ENCODE data around the gene SH3RF3.

SH3RF3 gene

GRCh38 chr2:109440499-109441156 lies 311.6 kb downstream of the SH3RF3 start:
- DNase-seq: no peak

GRCh38 chr2:109442715-109443319 lies 313.8 kb downstream of the SH3RF3 start:
- no peak for DNase-seq

GRCh38 chr2:109444916-109445315 lies 315.9 kb downstream of the SH3RF3 start:
- DNase-seq: no peak

GRCh38 chr2:109446278-109447131 lies 317.5 kb downstream of the SH3RF3 start:
- DNase-seq: no peak

- no peak for DNase-seq
These were observed 318.3 kb downstream of the SH3RF3 start for GRCh38 chr2:109447251-109447661.

GRCh38 chr2:109447776-109448175 lies 318.8 kb downstream of the SH3RF3 start:
- no peak for DNase-seq

GRCh38 chr2:109448207-109448606 lies 319.2 kb downstream of the SH3RF3 start:
- DNase-seq: no peak

GRCh38 chr2:109448946-109449788 lies 320.2 kb downstream of the SH3RF3 start:
- no peak for DNase-seq

- DNase-seq: no peak
These were observed 321.7 kb downstream of the SH3RF3 start for GRCh38 chr2:109450574-109451273.

GRCh38 chr2:109451671-109452070 lies 322.7 kb downstream of the SH3RF3 start:
- no peak for DNase-seq

GRCh38 chr2:109452318-109453305 lies 323.6 kb downstream of the SH3RF3 start:
- DNase-seq: no peak

GRCh38 chr2:109453371-109453995 lies 324.5 kb downstream of the SH3RF3 start:
- no peak for DNase-seq

GRCh38 chr2:109454304-109454703 lies 325.3 kb downstream of the SH3RF3 start:
- DNase-seq: no peak

GRCh38 chr2:109454765-109455394 lies 325.9 kb downstream of the SH3RF3 start:
- DNase-seq: no peak

GRCh38 chr2:109455731-109456691 lies 327.0 kb downstream of the SH3RF3 start:
- DNase-seq: no peak

GRCh38 chr2:109456776-109457175 lies 327.8 kb downstream of the SH3RF3 start:
- no peak for DNase-seq

- no peak for DNase-seq
These were observed 328.4 kb downstream of the SH3RF3 start for GRCh38 chr2:109457366-109457765.

GRCh38 chr2:109457794-109458193 lies 328.8 kb downstream of the SH3RF3 start:
- DNase-seq: no peak

GRCh38 chr2:109458512-109458911 lies 329.5 kb downstream of the SH3RF3 start:
- DNase-seq: no peak
